Hematopoietic multipotent progenitor cell treated with erythropoietin and hydrocortisone succinate and interleukin-3 and kit ligand, for 17 days (in vitro differentiated cells): ENCODE results near the gene ARMC9.
"Not testable (repeated sequence)": the region's sequence is repeated elsewhere in the genome, so short reads cannot be mapped to it uniquely, and the experiment has no call there.

Experiments used
- DNase-seq: peaks from one replicate; pipeline ENCODE4 v3.0.0-alpha.2; 2015; ENCODE audit warnings: low spot score

The ARMC9 gene

DNA sequence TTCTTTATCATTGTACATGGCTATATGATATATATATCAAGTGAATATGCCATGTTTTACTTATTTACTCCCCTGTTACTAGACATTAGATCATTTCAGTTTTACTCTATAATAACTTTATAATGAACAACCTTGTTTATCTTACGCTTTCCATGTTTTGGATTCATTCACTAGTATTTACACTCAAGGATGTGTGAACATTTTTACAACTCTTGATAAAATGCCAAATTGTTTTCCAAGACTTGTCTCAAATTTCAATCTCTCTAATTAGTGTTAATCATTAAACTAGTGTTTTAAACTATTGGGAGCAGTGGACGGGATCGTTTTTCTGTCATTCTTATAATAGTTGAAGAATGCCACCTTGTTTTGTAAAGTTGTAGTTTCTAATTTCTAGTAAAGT, 145.6 kb downstream of the ARMC9 start:
- no peak for DNase-seq

GRCh38 chr2:231344851-231345250, 146.4 kb downstream of the ARMC9 start:
- no peak for DNase-seq

- DNase-seq, result peak; percentile 60
Observed at GRCh38 chr2:231347081-231347480, 148.7 kb downstream of the ARMC9 start.

- no peak for DNase-seq
Observed at GRCh38 chr2:231347638-231348037, 149.2 kb downstream of the ARMC9 start.

GRCh38 chr2:231348173-231348572, 149.7 kb downstream of the ARMC9 start:
- no peak for DNase-seq

- DNase-seq, result no peak
Observed at GRCh38 chr2:231348704-231349373, 150.4 kb downstream of the ARMC9 start.

GRCh38 chr2:231349374-231349735, 150.9 kb downstream of the ARMC9 start:
- DNase-seq, result not testable (repeated sequence)

DNA sequence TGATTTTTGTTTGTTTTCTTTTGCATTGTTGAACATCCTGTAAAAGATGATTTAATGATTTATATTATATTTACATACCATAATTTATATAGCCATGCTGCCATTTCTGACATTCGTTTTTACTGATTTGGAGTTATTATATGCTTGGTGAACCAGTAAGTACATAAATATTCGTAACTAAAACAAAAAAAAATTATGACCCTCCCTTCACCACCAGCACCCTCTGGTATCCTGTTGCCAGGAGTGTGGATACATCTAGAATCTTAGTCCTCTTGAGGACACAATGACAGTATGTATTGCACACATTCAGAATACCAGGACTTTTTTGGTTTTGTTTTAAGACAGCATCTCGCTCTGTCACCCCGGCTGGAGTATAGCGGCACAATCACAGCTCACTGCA, 153.2 kb downstream of the ARMC9 start:
- DNase-seq, result no peak

DNA sequence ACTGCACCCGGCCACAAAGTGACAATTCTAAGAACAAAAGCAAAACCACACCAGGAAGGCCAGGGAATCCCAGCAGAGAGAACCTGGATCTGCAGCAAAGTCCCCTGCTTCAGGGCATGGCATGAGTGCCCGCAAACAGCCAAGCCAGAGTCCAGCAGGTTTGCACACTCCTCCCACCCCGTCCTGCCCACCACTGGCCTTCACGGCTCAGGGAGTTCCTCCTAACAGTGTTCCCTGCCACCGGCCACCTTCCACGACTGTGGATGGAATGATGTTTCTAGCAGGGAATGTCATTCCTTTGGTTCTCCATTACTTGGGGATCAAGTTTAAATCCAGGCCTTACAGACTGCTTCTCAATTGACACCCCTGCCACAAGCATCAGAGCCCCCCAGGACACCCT, 155.0 kb downstream of the ARMC9 start:
- DNase-seq, result no peak

GRCh38 chr2:231355508-231356465, 157.4 kb downstream of the ARMC9 start:
- no peak for DNase-seq

- DNase-seq, result no peak
Observed at GRCh38 chr2:231356466-231356844, 158.0 kb downstream of the ARMC9 start.

DNA sequence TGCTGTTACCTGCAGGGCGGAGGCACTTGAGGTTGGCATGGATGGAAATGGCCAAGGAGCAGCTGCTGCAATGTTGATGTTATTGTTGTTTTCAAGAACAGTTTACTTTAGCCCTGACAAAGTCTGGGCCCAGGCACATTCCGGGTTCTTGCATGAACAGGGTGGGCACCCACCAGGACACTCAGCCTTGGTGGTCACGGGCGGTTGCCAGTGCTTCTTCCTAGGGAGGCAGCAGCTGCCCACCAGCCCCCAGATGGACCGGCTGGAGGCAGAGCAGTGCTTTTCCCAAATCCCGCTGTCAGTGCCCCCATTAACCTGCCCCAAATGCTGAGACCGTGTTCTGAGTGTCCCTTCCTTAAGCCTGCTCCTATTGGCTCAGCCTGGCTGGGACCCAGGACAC, 158.6 kb downstream of the ARMC9 start:
- no peak for DNase-seq

DNA sequence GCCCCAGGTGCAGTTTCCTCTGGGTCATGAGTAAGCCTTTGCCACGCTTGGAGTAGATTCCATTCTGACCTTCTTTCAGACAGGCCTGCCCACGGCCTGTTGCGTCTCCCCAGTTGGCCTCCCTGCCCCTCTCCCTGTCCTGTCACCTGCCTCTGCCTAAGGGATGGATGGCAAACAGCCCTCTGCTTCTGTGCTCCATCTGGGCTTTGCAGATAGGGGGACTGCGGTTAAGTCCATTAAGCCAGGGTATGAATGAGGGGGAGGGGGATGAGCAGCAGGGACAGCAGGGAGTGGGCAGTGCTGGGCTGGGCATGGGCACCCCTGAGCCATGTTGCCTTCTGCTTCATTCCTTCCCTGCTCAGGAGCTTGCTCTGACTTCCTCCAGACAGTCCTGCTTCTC, 159.5 kb downstream of the ARMC9 start:
- no peak for DNase-seq

GRCh38 chr2:231359441-231359840, 161.0 kb downstream of the ARMC9 start:
- no peak for DNase-seq

DNA sequence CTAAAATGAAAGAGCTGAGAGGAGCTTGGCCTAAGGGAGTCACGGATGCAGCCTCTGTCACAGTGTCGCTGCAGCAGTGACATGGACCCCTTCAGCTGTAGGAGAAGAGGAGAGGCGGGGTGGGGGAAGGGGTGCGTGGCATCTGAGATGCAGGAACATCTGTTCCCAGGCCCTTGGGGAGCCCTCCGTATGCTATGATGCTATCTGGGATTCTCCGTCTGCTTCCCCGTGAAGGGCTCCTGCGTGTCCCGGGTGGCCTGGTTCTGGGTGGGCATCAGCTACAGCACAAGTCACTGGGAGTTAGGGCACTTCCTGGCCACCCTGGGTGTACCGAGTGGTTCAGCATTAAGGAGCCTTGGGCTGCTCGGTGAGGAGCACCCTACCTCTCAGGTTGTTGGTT, 161.5 kb downstream of the ARMC9 start:
- DNase-seq, result no peak

GRCh38 chr2:231360401-231360800, 162.0 kb downstream of the ARMC9 start:
- no peak for DNase-seq

GRCh38 chr2:231360881-231361371, 162.5 kb downstream of the ARMC9 start:
- no peak for DNase-seq

- no peak for DNase-seq
Observed at GRCh38 chr2:231361701-231362554, 163.5 kb downstream of the ARMC9 start.

DNA sequence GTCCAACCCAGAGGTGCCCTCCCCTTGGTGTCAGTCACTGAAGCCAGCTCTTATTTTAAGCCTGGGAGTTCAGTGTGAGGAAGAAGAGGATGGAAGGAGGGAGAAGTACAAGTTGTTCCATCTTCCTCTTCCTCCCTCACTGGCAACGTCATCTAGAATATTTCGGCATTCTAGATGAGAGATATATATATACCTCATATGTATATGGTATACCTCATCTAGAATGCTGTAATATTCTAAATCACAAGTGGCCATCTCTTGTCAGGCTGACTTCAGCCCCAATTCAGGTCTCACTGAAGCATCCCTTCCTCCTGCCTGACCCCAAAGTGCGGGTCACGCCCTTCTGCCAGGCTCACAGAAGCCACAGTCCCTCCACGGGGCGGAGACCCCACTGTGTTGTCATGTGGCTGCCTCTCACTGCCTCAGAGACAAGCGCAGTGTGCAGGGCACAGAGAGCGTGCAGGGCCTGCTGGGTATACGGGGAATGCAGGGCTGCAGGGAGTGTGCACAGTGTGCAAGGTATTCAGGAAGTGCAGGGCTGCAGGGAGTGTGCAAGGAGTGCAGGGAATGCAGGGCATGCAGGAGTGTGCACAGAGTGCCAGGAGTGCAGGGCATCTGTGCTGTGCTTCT, 164.2 kb downstream of the ARMC9 start:
- DNase-seq, result no peak

- no peak for DNase-seq
Observed at GRCh38 chr2:231364061-231364460, 165.6 kb downstream of the ARMC9 start.

DNA sequence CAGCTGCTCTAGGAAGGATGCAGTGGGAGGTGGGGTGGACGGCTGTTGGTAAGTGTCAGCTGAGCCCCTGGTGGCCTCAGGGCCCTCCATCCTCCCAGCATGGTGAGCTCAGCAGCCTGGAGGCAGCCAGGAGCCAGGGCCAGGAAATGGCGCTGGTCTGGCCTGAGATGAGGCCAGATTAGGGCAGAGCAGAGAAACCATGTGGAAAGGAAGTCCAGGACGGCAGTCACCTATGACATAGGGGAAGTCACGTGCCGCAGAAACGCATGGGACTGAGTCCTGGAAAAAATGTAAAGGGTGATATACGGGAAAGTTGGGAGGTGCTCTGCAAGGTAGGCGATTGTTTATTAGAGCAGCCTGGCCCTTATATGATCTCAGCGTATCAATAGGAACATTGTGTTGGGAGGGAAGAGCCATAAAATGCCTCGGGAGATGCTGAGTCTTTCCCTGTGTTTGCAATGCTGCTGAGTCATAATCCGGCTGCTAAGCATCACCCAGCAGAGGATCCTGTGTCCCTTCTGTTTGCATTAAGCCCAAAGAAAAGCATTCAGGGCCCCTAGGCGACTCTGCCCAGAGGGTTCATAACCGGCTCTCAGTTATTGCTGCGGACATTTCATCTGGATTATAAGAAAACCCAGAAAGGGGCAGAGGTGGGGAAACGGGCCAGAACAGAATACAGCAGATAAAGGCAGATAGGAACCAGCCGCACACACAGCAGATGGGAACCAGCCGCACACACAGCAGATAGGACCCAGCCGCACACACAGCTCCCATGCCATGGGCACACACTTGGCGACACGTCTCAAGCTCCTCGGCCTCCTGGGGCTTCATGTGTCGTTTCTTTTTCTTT, 166.8 kb downstream of the ARMC9 start:
- DNase-seq, result no peak
